ENCODE results near the gene SCAF1. TPM values are rescaled to one million over a fixed set of nuclear protein-coding genes. Genes with fewer than 3 reads are reported as not detected.

Gene SCAF1
- total and polyA plus RNA-seq, 9 of the 15 experiments (the other 6 are each of a cell fraction or from before 2014, with no cell fraction given), result 0.20 to 79.0 (median 4.9) TPM

- TF ChIP-seq SIN3A (IDR thresholded peaks at IDR 0.05; ENCODE audit: borderline replicate concordance in 2 of 2, control insufficient read depth in 1 of 2, low read depth in 2 of 2, low read length in 2 of 2) (peak in 1 of 2 experiments; percentile 72; a peak in 1 of 4 replicates), TAF9B (IDR thresholded peaks at IDR 0.05; ENCODE audit: partially characterized antibody) (peak; percentile 90), ZNF77 (CRISPR knock-in tag; IDR thresholded peaks at IDR 0.05) (no peak), ZNF431 (CRISPR knock-in tag; IDR thresholded peaks at IDR 0.05) (no peak), E4F1 (CRISPR knock-in tag; IDR thresholded peaks at IDR 0.05; ENCODE audit: borderline replicate concordance) (no peak), STAT5B (CRISPR knock-in tag; IDR thresholded peaks at IDR 0.05) (no peak), SMAD4 (CRISPR knock-in tag; conservative IDR thresholded peaks at IDR 0.05) (0 out of 2 replicates have a peak, but pooled peaks have one; percentile 33), JUN (IDR thresholded peaks at IDR 0.05; ENCODE audit: borderline replicate concordance, low read depth, low read length) (0 out of 2 replicates have a peak, but pooled peaks have one; percentile 19), JUN (CRISPR knock-in tag; IDR thresholded peaks at IDR 0.05; ENCODE audit: borderline replicate concordance) (0 out of 2 replicates have a peak, but pooled peaks have one; percentile 37), ZNF263 (CRISPR knock-in tag; IDR thresholded peaks at IDR 0.05; ENCODE audit: borderline replicate concordance) (no peak), HDAC8 (tag; IDR thresholded peaks at IDR 0.05) (no peak), CBX8 (IDR thresholded peaks at IDR 0.05; ENCODE audit: borderline replicate concordance, extremely low read depth, low read depth, low read length, poor library complexity, severe bottlenecking) (no peak), SREBF1 (IDR thresholded peaks at IDR 0.05; ENCODE audit: borderline replicate concordance, low read depth, low read length) (peak; percentile 86; the same call in 1 of the 2 replicates), YY1 (IDR thresholded peaks at IDR 0.05; ENCODE audit: borderline replicate concordance in 1 of 3, control insufficient read depth in 1 of 3, extremely low read depth in 1 of 3, insufficient read depth in 3 of 3, insufficient read length in 1 of 3, insufficient replicate concordance in 2 of 3, low read depth in 1 of 3, low read length in 2 of 3) (no peak), ZKSCAN1 (IDR thresholded peaks at IDR 0.05; ENCODE audit: low read depth, low read length) (0 out of 2 replicates have a peak, but pooled peaks have one; percentile 5), NR3C1 (CRISPR knock-in tag; IDR thresholded peaks at IDR 0.05) (no peak), KAT2B (IDR thresholded peaks at IDR 0.05; ENCODE audit: low read depth, low read length) (no peak), MTA1 (IDR thresholded peaks at IDR 0.05; ENCODE audit: borderline replicate concordance) (peak; percentile 61; the same call in 1 of the 2 replicates), SNRNP70 (optimal IDR thresholded peaks at IDR 0.05; ENCODE audit: low read depth, low read length) (no peak), SRSF1 (IDR thresholded peaks at IDR 0.05; ENCODE audit: low read depth, low read length) (no peak), RBM22 (IDR thresholded peaks at IDR 0.05; ENCODE audit: low read depth, low read length, poor library complexity, severe bottlenecking) (no peak), ZBED1 (IDR thresholded peaks at IDR 0.05) (no peak), MCM3 (IDR thresholded peaks at IDR 0.05) (no peak), GATA2 (CRISPR knock-in tag; IDR thresholded peaks at IDR 0.05) (no peak), ZNF830 (CRISPR knock-in tag; IDR thresholded peaks at IDR 0.05) (no peak), SREBF2 (CRISPR knock-in tag; IDR thresholded peaks at IDR 0.05) (no peak), ADNP (tag; IDR thresholded peaks at IDR 0.05) (peak; percentile 98), POLR2A (conservative IDR thresholded peaks at IDR 0.05) (peak; percentile 95), GATAD2A (IDR thresholded peaks at IDR 0.05) (no peak)
Observed at GRCh38 chr19:49676136-49676783, 34.3 kb downstream of the SCAF1 start (continued).

Measured in K562 (cell line).